ENCODE results near the gene PIRT.

PIRT gene

DNA sequence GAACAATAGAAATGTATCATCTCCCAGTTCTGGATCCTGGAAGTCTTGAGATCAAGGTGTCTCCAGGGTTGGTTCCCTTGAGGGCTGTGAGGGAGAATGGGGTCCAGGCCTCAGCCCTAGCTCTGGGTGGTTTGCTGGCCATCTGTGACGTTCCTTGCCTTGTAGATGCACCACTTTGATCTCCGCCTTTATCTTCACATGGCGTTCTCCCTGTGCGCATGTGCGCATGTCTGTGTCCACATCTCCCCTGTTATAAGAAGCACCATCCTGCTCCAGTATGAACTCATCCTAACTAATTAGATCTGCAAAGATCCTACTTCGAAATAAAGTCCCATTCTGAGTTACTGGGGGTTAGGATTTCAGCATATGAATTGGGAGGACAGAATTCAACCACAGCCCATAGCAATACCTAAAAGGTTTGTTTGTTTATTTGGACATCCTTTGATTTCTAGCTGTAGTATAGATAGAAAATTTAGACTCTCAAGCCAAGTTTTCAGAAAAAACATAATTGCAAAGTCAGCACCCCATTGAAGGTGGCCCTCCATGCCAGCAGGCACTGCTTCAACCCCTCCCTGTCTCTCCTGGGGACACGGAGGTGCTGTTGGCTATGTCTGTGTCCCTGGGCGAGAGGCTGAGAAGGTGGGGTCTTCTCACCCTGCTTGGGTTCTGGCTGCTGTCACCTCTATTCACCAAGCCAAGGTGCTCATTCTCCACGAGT, 31.2 kb downstream of the PIRT start:
- TF ChIP-seq Cebpa-rat (IDR thresholded peaks at IDR 0.05) = no peak
- Histone ChIP-seq H3K27ac (no peak overlapping the region), H3K9me3 (replicated peaks in 1 of 11) (no peaks in the 10 kb centered on the region), H3K4me3 (no peak overlapping the region), H3K4me2 (no peak overlapping the region), H3K9ac (no peak overlapping the region), H3K27me3 (no peaks in the 10 kb centered on the region), H4K20me1 (no peaks in the 10 kb centered on the region), H3K36me3 (no peaks in the 10 kb centered on the region), H3K4me1 (peaks cover 0 to 10% (median 0%) of the 10 kb centered on the region in 10 experiments; a peak in 4 of 20 replicates)

DNA sequence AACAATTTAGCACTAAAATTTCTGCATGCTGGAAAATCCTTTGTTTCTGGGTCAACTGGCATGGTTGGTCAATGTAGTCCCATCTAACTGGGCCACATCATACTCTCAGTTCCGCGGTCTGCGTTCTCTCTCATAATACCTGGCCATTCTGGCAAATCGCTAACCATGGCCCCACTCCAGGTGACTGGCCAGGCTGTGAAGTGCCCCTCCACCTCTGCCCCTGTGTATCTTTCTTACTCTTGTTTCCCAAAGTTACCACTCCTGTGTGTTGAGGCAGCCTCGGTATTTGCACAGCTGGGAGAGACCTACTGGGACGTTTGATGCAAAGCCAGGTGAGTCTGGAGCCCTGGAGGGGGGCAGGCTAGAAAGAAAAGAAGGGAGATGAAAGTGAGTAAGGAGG, 32.0 kb downstream of the PIRT start:
- Histone ChIP-seq H3K27ac (no peak overlapping the region), H3K36me3 (no peaks in the 10 kb centered on the region), H3K9ac (no peak overlapping the region), H3K9me3 (replicated peaks in 1 of 11) (no peaks in the 10 kb centered on the region), H3K4me2 (no peak overlapping the region), H3K27me3 (no peaks in the 10 kb centered on the region), H3K4me3 (no peak overlapping the region), H3K4me1 (peaks cover 0 to 10% (median 0%) of the 10 kb centered on the region in 10 experiments; a peak in 4 of 20 replicates), H4K20me1 (no peaks in the 10 kb centered on the region)
- TF ChIP-seq Cebpa-rat (IDR thresholded peaks at IDR 0.05) = no peak

DNA sequence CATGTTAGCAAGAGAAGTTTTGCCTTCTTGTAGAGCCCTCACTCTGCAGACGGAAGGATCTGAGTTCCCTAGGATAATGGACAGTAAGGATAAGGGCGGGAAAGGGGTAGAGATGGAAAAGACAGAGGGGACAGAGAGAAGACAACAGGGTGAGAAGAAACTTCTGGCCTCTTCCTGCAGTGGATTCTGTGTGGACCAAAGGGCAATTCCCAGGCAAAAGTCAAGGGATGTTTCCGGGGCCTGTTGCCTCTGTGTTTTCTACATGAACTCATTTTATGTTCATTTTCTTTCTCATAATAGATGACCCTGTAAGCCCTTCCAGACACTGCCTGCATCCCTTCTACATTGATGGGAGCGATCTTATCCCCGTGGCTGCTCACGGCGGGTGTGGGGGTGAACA, 33.3 kb downstream of the PIRT start:
- Histone ChIP-seq H3K4me2 (no peak overlapping the region), H3K27ac (no peak overlapping the region), H3K27me3 (no peaks in the 10 kb centered on the region), H4K20me1 (no peaks in the 10 kb centered on the region), H3K36me3 (no peaks in the 10 kb centered on the region), H3K4me3 (no peak overlapping the region), H3K9ac (no peak overlapping the region), H3K9me3 (replicated peaks in 1 of 11) (no peaks in the 10 kb centered on the region), H3K4me1 (peaks cover 0 to 12% (median 2%) of the 10 kb centered on the region in 10 experiments; a peak in 8 of 20 replicates)
- TF ChIP-seq Cebpa-rat (IDR thresholded peaks at IDR 0.05) = no peak

DNA sequence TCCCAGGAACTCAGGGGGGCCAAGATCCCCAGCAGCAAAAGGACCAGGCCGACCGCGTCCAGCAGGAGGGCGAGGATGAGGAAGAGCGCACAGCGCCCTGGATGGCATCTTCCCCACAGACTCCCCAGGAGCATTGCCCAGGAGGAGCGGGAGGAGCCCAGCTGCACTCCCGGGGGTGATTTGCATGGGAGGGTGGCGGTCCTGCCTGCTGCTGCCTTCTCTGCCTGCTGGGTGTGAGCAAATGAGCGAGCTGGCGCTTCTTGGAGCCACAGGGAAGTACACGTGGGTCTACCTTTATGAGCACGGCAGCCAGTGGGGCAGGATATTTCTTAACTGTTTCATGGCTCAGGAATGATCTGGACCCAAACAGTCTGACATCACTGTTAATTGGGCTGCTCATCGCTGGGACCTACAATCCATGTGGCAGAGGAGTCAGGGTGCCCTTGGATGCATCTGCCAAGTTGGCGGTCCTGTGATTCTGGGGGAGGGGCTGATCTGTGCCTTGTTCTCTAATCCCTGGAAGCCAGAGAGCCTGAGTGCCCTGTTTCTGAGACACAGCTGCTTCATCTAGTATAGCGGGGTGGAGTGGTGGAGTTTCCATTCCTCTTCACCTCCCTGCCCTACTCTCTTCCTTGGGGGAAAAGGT, 33.9 kb downstream of the PIRT start, which contains the start of gene TMEM238L:
TSS of gene TMEM238L (minus strand) at position 270 of the 646 bp plus-strand sequence. CDS start at position 134, 136 bp downstream.
- H3K27me3 ChIP-seq = no peaks in the 10 kb centered on the region
- H3K4me2 ChIP-seq = peak within 1 kb of the TSS in 5 of 11 experiments; percentile 7 to 29 (median 23); a peak in 4 of 22 replicates
- H3K27ac ChIP-seq = no peak within 1 kb of the TSS
- H3K4me3 ChIP-seq = no peak within 1 kb of the TSS
- no peaks in the 10 kb centered on the region for H4K20me1 ChIP-seq
- H3K36me3 ChIP-seq = no peaks in the 10 kb centered on the region
- peaks cover 0 to 18% (median 8%) of the 10 kb centered on the region in 10 experiments; a peak in 14 of 20 replicates for H3K4me1 ChIP-seq
- H3K9ac ChIP-seq = no peak within 1 kb of the TSS
- TF ChIP-seq Cebpa-rat (IDR thresholded peaks at IDR 0.05) = no peak
- no peaks in the 10 kb centered on the region for H3K9me3 ChIP-seq (replicated peaks in 1 of 11)

DNA sequence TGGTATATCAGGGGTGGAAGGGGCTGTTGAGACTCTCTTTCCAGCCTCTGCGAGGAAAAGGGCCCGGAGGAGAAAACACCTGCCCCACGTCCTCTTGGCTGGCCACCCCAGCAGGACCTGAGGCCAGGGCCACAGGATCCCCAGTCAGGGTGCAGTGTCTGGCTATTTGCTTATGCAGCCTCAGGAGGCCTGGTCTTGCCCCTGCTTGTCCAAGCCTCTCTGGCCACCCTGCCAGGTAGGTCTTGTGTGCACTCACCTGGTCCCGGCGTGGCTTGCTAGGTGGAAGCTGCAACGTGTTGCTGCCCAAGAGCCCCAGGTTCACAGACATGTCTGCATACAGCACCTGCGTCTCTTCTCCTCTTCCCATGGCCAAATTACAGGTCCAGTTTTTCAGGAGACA, 34.5 kb downstream of the PIRT start:
- no peaks in the 10 kb centered on the region for H3K27me3 ChIP-seq
- TF ChIP-seq Cebpa-rat (IDR thresholded peaks at IDR 0.05) = no peak
- H3K4me3 ChIP-seq = no peak overlapping the region
- no peaks in the 10 kb centered on the region for H3K9me3 ChIP-seq (replicated peaks in 1 of 11)
- no peaks in the 10 kb centered on the region for H4K20me1 ChIP-seq
- no peaks in the 10 kb centered on the region for H3K36me3 ChIP-seq
- no peak overlapping the region for H3K9ac ChIP-seq
- peak overlapping the region in 3 of 11 experiments; percentile 23 to 29 (median 23); a peak in 3 of 22 replicates for H3K4me2 ChIP-seq
- H3K4me1 ChIP-seq = peaks cover 0 to 24% (median 12%) of the 10 kb centered on the region in 10 experiments; a peak in 14 of 20 replicates
- no peak overlapping the region for H3K27ac ChIP-seq

DNA sequence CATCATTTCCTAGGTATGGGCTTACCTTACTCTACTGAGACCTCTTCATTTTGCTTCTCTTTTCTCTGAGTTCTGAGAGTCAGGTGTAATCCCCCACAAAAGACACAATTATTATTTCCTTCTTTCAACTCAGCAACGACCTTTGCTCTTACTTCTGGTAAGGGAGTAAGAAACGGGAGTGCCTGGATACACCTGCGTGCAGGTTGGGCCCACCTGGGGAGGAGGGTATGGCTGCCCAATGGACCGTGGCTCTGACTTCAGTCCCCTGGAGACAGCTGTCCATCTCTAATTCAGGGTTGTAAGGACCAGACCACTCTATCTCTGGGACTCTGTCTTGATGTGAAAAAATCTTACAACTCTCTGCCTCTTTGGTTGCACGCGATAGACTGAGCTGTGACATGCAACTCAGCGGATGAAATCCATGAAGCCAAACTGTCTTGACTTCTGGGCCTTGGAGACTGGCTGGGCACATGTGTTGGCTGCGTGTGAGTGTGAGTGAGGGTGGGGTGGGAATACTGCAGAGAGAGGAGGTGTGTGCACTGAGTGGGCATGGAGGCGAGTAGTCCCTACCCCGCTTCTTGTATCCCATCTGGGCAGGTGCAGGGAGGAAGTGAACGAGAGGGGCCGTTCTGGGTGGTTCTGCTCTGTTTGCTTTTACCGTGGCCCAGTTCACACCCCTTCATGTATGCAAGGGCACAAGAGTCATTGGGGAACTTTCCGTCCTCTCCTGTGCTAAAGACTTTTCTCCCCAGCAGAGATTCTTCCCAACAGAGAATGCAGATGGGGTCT, 35.2 kb downstream of the PIRT start:
- no peaks in the 10 kb centered on the region for H3K9me3 ChIP-seq (replicated peaks in 1 of 11)
- H3K36me3 ChIP-seq = no peaks in the 10 kb centered on the region
- H3K27ac ChIP-seq = no peak overlapping the region
- H3K27me3 ChIP-seq = no peaks in the 10 kb centered on the region
- H3K4me3 ChIP-seq = no peak overlapping the region
- H3K4me2 ChIP-seq = peak overlapping the region in 5 of 11 experiments; percentile 7 to 29 (median 23); a peak in 4 of 22 replicates
- no peaks in the 10 kb centered on the region for H4K20me1 ChIP-seq
- H3K9ac ChIP-seq = no peak overlapping the region
- peaks cover 0 to 30% (median 18%) of the 10 kb centered on the region in 10 experiments; a peak in 14 of 20 replicates for H3K4me1 ChIP-seq
- no peak for TF ChIP-seq Cebpa-rat (IDR thresholded peaks at IDR 0.05)

DNA sequence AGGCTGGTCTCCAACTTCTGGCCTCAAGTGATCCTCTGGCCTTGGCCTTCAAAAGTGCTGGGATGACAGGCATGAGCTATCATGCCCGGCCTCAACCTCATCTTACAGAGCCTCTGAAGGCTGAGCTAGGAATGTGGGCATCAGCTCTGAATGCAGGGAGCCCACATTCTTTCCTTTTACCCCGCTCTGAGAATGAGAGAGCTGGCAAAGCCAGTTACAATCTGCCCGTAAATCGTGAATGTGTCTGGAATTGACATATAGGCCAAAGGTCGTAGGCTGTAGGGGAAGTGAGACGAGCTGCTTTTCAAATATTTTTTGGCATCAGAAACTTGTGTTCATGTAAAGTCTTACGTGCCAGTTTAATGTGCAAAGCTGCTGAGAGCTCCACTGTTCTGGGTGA, 38.5 kb downstream of the PIRT start:
- no peak for TF ChIP-seq Cebpa-rat (IDR thresholded peaks at IDR 0.05)
- H3K9ac ChIP-seq = no peak overlapping the region
- H3K9me3 ChIP-seq (replicated peaks in 1 of 11) = no peaks in the 10 kb centered on the region
- no peak overlapping the region for H3K27ac ChIP-seq
- H3K4me2 ChIP-seq = peak overlapping the region in 9 of 11 experiments; percentile 17 to 69 (median 50); a peak in 12 of 22 replicates
- H3K4me1 ChIP-seq = peaks cover 0 to 33% (median 21%) of the 10 kb centered on the region in 10 experiments; a peak in 14 of 20 replicates
- H3K27me3 ChIP-seq = no peaks in the 10 kb centered on the region
- no peaks in the 10 kb centered on the region for H3K36me3 ChIP-seq
- no peak overlapping the region for H3K4me3 ChIP-seq
- H4K20me1 ChIP-seq = no peaks in the 10 kb centered on the region; a peak in 1 of 22 replicates

DNA sequence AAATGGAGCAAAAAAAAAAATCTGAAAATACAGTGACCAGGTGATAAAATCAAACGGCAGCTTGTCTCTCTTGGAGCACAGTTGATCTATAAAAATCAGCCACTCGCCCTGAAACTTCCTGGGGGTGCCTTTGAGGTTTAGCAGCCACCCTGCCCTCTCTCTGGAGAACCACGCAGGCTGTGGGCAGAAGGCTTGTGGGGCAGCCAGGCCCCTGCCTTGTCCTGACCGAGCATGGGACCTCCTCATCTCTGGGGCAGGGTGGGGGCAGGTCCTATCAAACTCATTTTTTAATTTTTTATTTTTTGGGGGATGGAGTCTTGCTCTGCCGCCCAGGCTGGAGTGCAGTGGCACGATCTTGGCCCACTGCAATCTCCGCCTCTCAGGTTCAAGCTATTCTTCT, 39.0 kb downstream of the PIRT start:
- Histone ChIP-seq H4K20me1 (no peaks in the 10 kb centered on the region; a peak in 1 of 22 replicates), H3K9me3 (replicated peaks in 1 of 11) (no peaks in the 10 kb centered on the region), H3K4me2 (peak overlapping the region in 9 of 11 experiments; percentile 17 to 69 (median 50); a peak in 14 of 22 replicates), H3K27ac (no peak overlapping the region), H3K9ac (0 out of 22 replicates have a peak overlapping the region, but pooled peaks of 1 of the 11 experiments have one; percentile 11), H3K36me3 (no peaks in the 10 kb centered on the region), H3K4me1 (peaks cover 0 to 33% (median 21%) of the 10 kb centered on the region in 10 experiments; a peak in 14 of 20 replicates), H3K27me3 (no peaks in the 10 kb centered on the region), H3K4me3 (no peak overlapping the region)
- no peak for TF ChIP-seq Cebpa-rat (IDR thresholded peaks at IDR 0.05)
